HG03108 (cell line): Measurements from ENCODE around the gene ITGA6.

ENCODE experiments used
- ATAC-seq: cut with Tn5 transposase; IDR thresholded peaks from one replicate; pipeline ENCODE4 v1.9.1; 2021; ENCODE audit warnings: moderate library complexity; ENCODE audit not compliant: unreplicated experiment

Gene ITGA6

DNA sequence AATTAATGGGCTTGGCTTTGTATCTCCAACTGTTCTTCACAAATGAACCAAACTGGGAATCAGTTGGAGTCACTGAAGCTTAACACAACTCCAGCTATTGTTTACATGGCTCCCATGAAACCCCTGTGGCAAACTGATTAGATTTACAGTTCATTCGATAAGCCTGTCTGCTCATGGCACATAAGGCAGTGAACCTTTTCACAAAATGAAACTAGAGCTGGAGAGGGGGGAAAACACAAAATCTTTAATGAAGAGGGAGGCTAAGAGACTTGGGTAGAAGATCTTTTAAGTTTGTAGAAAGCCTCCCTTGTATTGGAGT is 11.6 kb upstream of the ITGA6 start:
- ATAC-seq: no peak

DNA sequence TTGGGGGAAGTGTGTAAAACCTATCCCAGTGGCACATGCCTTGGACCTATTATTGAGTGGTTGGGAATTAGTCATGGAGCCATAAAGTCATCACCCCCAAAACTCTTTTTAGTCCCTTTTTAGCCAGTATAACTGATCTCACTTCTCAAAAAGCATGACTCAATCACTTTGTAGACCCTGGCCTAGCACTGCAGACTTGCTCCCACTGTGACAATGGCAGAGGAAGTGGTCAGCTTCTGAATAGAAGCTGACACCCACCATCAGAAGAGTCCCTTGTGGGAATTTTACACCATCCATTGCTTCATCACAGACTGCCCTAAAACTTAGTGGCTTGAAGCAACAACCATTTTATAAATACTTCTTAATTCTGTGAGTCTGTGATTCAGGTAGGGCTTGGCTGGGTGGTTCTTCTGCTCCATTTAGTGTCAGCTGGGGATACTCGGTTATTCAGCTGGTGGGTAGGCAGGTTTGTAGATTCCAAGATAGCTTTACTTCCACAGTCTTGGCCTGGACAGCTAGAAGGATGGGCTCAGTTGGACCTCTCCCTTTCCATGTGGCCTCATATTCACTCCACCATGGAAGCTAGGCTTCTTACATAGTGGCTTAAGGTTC is 10.8 kb upstream of the ITGA6 start:
- no peak for ATAC-seq

DNA sequence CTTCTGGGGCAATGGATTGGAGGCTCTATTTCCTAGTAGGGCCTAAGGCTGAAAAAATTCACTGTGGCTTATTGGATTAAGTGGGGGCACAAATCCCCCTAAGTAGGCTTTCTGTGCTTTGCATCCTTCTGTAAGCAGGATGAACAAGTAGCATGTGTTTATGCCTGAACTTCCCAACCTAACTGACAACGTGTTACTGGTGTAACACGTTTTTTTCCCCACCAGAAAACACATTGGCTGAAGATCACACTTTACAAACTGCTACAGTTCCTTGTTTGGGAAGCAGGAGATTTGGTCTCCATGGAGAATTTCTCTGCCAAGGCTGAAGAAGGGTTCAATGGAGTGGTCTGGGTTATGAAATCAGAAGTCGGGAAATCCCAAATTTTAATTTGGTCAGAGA is 7.2 kb upstream of the ITGA6 start:
- ATAC-seq: no peak

GRCh38 chr2:172423160-172423559 is 4.2 kb upstream of the ITGA6 start:
- ATAC-seq: no peak

GRCh38 chr2:172425336-172425735 is 2.0 kb upstream of the ITGA6 start:
- no peak for ATAC-seq

GRCh38 chr2:172426635-172427255 is 641 bp upstream of the ITGA6 start:
- no peak for ATAC-seq

GRCh38 chr2:172427990-172428831 is 825 bp downstream of the ITGA6 start:
- no peak for ATAC-seq

DNA sequence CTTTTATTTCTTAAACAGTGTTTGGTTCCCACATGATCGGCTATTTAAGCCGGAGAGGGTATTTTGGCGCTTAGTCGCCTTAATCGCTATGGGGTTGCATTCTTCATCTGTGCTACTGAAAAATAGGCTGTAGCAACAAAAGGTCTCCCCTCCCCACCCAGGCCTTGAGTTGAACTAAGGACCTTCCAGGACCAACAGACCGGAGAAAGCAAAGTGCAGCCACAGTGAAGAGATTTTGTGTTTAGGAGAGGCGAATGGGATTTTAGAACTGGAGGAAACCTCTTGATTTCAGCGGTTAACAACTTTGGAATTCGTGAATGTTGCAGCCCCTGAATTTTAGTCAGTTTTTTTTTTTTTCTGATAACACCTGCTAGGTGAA is 1.4 kb downstream of the ITGA6 start:
- no peak for ATAC-seq

DNA sequence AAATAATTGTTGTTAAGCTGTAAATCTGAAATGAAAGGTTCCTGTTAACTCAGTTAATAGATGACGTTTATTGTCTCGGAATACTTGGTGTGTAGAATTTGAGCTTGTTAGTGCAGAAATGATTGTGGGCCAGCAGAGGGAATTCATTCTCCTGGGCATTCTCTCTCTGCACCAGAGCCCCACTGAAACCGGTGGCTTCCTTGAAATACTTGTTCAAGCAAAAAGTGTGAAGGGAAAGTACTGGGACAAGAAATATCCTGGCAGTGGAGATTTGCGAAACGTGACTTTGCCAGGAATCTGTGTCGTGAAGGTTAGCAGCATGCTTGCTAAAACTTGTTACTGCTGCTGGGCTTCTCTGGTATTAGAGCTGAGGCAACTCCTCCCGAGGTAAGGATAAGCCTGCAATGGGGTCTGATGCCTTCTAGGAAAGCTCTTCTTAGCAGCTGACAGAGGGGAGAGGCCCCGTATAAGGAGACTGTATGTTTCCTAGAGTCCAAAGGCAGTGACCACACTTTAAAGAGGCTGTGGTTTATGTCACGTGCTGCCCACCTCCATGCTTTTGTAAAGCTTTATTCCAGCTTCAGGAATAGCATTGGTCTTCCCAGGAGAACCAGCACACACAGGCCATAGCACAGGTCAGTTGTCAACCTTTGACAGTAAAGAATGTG is 2.0 kb downstream of the ITGA6 start:
- no peak for ATAC-seq

- ATAC-seq: no peak
Observed at GRCh38 chr2:172430027-172430426, 2.6 kb downstream of the ITGA6 start.

DNA sequence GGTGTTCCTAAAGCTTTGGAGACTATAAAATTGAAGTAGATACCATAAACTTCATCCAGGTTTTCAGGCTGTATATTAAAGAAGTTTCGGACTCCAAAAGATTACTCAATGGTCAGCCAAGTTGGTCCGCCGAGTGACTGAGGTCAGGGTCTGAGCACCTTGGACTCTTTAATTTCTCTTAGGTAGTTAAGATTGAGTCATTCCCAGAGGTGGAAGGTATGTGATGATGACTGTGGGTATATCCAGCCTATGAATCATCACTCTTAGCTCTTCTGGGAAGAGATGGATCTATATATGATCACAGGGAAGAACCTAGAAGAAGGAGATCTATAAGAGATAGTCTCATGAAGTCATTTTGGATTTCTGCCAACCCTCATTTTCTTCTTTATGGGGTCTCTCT is 3.3 kb downstream of the ITGA6 start:
- no peak for ATAC-seq

DNA sequence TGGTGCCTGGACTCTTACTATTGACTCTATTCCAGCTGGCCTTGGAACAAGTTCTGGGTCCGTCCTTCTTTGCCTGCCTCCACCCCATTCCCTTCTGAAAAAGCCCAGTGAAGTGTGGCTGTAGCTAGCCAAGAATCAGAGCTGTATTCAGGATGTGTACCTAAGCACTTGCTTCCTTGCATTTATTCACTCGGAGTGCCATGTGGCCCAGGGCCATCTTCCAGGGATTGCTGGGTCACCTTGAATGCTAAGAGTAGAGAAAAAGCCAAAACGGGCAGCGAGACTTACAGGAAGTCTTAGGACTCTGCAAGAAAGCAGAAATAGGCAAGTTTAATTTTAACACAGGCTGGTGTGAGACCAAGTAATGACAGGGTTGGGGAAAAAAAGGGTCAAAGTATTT is 4.1 kb downstream of the ITGA6 start:
- no peak for ATAC-seq

DNA sequence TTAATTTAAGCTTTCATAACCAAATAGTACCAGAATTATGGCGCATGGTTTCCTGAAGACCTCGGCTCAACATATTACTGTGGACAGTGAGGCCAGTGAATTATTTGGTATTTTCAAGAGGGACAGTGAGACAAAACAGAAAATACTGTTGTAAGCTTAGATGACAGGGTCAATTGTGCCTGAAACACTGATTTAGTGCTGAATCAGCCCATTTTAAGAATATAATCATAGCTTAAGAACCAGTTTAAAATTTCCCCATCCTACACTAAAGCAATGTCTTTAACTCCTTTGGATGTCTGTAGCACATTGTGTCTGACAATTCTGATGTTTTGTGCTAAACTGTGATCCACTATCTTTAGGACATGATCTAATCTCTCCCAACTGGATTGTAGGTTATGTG is 4.6 kb downstream of the ITGA6 start:
- no peak for ATAC-seq

DNA sequence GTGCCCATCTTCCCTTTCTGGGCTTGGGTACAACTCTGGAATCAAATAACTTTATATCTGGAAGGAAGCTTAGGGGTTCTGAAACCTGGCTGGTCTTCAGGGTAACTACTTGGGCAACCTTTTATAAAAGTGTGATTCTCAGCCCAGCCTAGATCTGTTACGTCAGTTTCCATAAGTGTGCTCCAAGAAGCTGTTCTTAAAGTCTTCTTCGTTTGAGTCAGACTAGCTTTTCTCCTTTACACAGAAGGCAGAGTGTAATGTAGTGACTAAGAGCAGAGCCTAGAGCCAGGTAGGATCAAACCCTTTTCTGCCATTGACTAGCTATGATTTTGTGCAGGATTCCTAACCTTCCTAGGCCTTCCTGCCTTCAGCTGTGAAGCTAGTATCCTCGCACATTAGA is 5.8 kb downstream of the ITGA6 start:
- ATAC-seq: no peak

GRCh38 chr2:172434821-172435605 is 7.6 kb downstream of the ITGA6 start:
- no peak for ATAC-seq

DNA sequence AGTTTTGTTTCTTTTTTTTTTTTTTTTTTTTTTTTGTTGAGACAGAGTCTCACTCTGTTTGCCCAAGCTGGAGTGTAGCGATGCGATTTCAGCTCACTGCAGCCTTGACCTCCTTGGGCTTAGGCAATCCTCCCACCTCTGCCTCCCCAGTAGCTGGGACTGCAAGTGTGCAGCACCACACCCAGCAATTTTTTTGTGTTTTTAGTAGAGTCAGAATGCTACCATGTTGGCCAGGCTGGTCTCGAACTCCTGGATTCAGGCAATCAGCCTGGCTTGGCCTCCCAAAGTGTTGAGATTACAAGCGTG is 8.2 kb downstream of the ITGA6 start:
- no peak for ATAC-seq

- no peak for ATAC-seq
Observed at GRCh38 chr2:172436889-172437288, 9.5 kb downstream of the ITGA6 start.

DNA sequence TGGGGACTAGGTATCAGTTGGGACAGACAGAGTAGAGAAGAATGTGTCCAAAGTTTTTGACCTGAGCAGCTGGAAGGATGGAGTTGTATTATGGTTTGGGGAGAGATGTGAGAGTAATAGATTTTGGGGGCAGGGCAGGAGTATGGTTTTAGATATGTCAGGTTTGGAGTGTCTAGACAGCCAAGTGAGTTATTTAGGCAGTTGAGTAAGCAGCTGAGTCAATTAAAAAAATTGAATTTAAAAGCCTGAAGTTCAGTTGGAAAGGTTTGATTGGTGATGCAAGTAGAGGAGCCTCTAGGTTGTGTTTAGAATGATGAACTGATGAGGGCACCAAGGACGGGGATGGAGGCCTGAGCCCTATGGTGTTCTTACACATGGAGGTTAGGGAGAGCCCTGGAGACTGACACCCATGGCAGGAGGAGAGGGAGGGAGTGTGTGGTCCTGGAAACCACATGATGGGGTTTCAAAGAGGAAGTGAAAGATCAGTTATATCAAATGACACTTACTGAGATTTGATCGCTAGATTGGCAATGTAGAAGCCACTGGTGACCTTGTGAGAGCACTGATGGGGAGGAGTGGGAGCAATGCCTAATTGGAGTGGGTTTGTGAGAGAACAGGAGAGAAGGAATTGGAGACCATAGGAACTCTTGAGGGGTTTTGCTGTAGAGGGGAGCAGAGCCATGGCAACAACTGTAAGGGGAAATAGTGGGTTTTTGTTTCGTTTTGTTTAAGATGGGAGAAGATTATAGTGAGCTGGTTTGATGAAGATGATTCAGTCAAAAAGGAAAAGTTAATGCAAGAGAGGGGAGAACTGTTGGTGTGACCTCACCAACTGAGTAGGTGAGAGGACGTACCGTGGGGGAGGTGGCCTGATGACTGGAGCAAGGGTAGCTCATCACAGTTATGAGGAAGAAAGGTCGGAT is 10.3 kb downstream of the ITGA6 start:
- no peak for ATAC-seq

GRCh38 chr2:172438741-172439508 is 11.5 kb downstream of the ITGA6 start:
- ATAC-seq: no peak

DNA sequence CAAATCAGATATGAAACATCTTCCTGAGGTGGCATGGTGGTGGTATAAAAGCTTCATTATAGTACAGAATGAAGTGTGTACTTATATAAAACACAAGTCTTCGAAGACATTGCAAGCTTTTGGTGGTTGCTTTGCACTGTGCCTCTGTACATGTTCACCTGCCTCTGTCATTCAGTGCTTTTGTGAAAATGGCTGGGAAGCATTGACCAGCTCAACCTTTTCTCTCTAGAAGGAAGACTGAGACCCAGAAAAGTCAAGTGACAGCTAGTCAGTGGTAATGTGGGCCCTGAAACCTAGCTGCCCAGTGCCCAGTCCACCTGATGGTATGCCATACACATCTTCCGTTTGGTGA is 12.1 kb downstream of the ITGA6 start:
- ATAC-seq: no peak
